HepG2 (cell line): ENCODE data around the gene NLE1. TPM values are rescaled to one million over a fixed set of nuclear protein-coding genes. Genes with fewer than 3 reads are reported as not detected.

Experiments
- ATAC-seq: fragments of 200-7000 bp; cut with Tn5 transposase; 3 replicates; pipeline ENCODE4 v1.9.1; 2020; ENCODE audit warnings: mild to moderate bottlenecking, moderate library complexity
- BruUV-seq: library from RNA; stranded (reverse); fragments of 400-500 nt; replicated peaks from 2 replicates; lab custom pipeline; 2021; lab: Mats Ljungman, UMichigan
- CTCF ChIA-PET: fragments of 300-600 bp; formaldehyde crosslinking; extraction: SDS; loops from one replicate; lab custom pipeline; 2021; ENCODE audit warnings: low total read pairs, inconsistent platforms, low intra/inter-chr PET ratio; lab: Yijun Ruan, JAX
- POLR2A ChIA-PET: fragments of 350-600 bp; sonication (Branson Sonifier 250); formaldehyde crosslinking; loops from one replicate; lab custom pipeline; 2020; ENCODE audit warnings: antibody characterized with exemption, inconsistent platforms; lab: Yijun Ruan, JAX
- DNase-seq: peaks from one replicate; pipeline ENCODE4 v3.0.0-alpha.2; 2015; ENCODE audit warnings: low spot score
- FAIRE-seq: peaks from 3 replicates; lab custom pipeline; 2011; peaks lifted over from hg19 to GRCh38; lab: Jason Lieb, UNC
- H2AFZ ChIP-seq: one replicate; pipeline ENCODE4 v1.6.1; 2011; ENCODE audit warnings: low read length, inconsistent platforms
- H3K27ac ChIP-seq: fragments of 300-600 bp; 3 replicates; pipeline ENCODE4 v1.8.0; 2011; ENCODE audit warnings: mixed run types, mild to moderate bottlenecking, mixed read lengths, low read length, inconsistent platforms; ENCODE audit not compliant: insufficient read depth; ENCODE audit errors: extremely low read length
- H3K27me3 ChIP-seq, 2 experiments: fragments of 200-600 bp in 1 of 2; 2 replicates in 1 of 2; 3 replicates in 1 of 2; pipeline versions ENCODE4 v1.6.0 to v1.8.0; 2011; ENCODE audit warnings: low read length in 2 of 2, mild to moderate bottlenecking in 2 of 2, moderate library complexity in 2 of 2, inconsistent platforms in 1 of 2; ENCODE audit not compliant: insufficient read depth in 2 of 2, control insufficient read depth in 1 of 2
- H3K36me3 ChIP-seq, 2 experiments: fragments of 200-600 bp in 1 of 2; replicated peaks in 1 of 2; 2 replicates in 1 of 2; 3 replicates in 1 of 2; pipeline versions ENCODE4 v1.5.1 to v1.8.0; 2011; ENCODE audit warnings: low read length in 2 of 2, inconsistent platforms in 1 of 2; ENCODE audit not compliant: insufficient read depth in 2 of 2, control insufficient read depth in 1 of 2
- H3K4me1 ChIP-seq: 2 replicates; pipeline ENCODE4 v1.5.1; 2012; ENCODE audit warnings: low read length, inconsistent platforms; ENCODE audit not compliant: insufficient read depth
- H3K4me2 ChIP-seq: 2 replicates; pipeline ENCODE4 v1.6.0; 2011; ENCODE audit warnings: low read depth, low read length, inconsistent platforms
- H3K4me3 ChIP-seq, 3 experiments: fragments of 200-600 bp in 1 of 3; sonication (generic), shearing (Covaris generic) in 1 of 3; replicated peaks in 1 of 3; 2 replicates each; pipeline ENCODE4 v1.5.1; 2011 to 2016; ENCODE audit warnings: low read length in 3 of 3, inconsistent platforms in 2 of 3, low read depth in 2 of 3, mild to moderate bottlenecking in 2 of 3, control low read depth in 1 of 3, mixed read lengths in 1 of 3; ENCODE audit not compliant: insufficient read depth in 1 of 3
- H3K79me2 ChIP-seq: one replicate; pipeline ENCODE4 v1.6.1; 2011; ENCODE audit warnings: low read length, inconsistent platforms; ENCODE audit not compliant: insufficient read depth
- H3K9ac ChIP-seq: 2 replicates; pipeline ENCODE4 v1.6.0; 2011; ENCODE audit warnings: mild to moderate bottlenecking, low read depth, low read length, inconsistent platforms; ENCODE audit not compliant: insufficient read depth
- H3K9me3 ChIP-seq: 2 replicates; pipeline ENCODE4 v1.5.1; 2012; ENCODE audit warnings: mild to moderate bottlenecking, low read length
- H4K20me1 ChIP-seq: 2 replicates; pipeline ENCODE4 v1.6.0; 2011; ENCODE audit warnings: inconsistent platforms, mild to moderate bottlenecking, low read length, moderate library complexity; ENCODE audit not compliant: insufficient read depth
- FOXO4 ChIP-seq: sonication (generic); formaldehyde crosslinking; conservative IDR thresholded peaks from 2 replicates; pipeline ENCODE4 v1.8.1; 2023; ENCODE audit warnings: missing genetic modification reagents
- HIVEP1 ChIP-seq: sonication (generic); formaldehyde crosslinking; IDR thresholded peaks from 2 replicates; pipeline ENCODE4 v1.4.0; 2020; ENCODE audit warnings: mild to moderate bottlenecking, missing genetic modification reagents
- IRF2 ChIP-seq: IDR thresholded peaks from 2 replicates; pipeline ENCODE4 v1.6.1; 2018; ENCODE audit warnings: missing genetic modification reagents, missing compliant biosample characterization
- MTA3 ChIP-seq: sonication (generic); formaldehyde crosslinking; IDR thresholded peaks from 2 replicates; pipeline ENCODE4 v1.4.0; 2020; ENCODE audit warnings: missing genetic modification reagents
- SMYD3 ChIP-seq: sonication (generic); formaldehyde crosslinking; IDR thresholded peaks from 2 replicates; pipeline ENCODE4 v1.8.1; 2023; ENCODE audit warnings: mild to moderate bottlenecking, missing genetic modification reagents
- YEATS2 ChIP-seq: sonication (generic); formaldehyde crosslinking; IDR thresholded peaks from 2 replicates; pipeline ENCODE4 v1.4.0; 2020; ENCODE audit warnings: missing genetic modification reagents, borderline replicate concordance
- ZFP37 ChIP-seq: sonication (generic); formaldehyde crosslinking; IDR thresholded peaks from 2 replicates; pipeline ENCODE4 v1.4.0; 2020; ENCODE audit warnings: missing genetic modification reagents, borderline replicate concordance
- ZFP62 ChIP-seq: sonication (generic); formaldehyde crosslinking; IDR thresholded peaks from 2 replicates; pipeline ENCODE4 v1.4.0; 2020; ENCODE audit warnings: missing genetic modification reagents
- ZNF34 ChIP-seq: sonication (generic); formaldehyde crosslinking; IDR thresholded peaks from 2 replicates; pipeline ENCODE4 v1.4.0; 2020; ENCODE audit warnings: mild to moderate bottlenecking, missing genetic modification reagents, borderline replicate concordance
- ZNF614 ChIP-seq: IDR thresholded peaks from 2 replicates; pipeline ENCODE4 v1.6.1; 2018; ENCODE audit warnings: missing biosample characterization, missing genetic modification reagents, inconsistent platforms, borderline replicate concordance
- ZNF879 ChIP-seq: sonication (generic); formaldehyde crosslinking; IDR thresholded peaks from 2 replicates; pipeline ENCODE4 v1.8.1; 2023; ENCODE audit warnings: missing genetic modification reagents
- WGBS: methylation state at CpG from one replicate; pipeline ENCODE4 v1.1.6; 2017; ENCODE audit warnings: low lambda C conversion rate; 5-methylcytosine and 5-hydroxymethylcytosine counted together
- in situ Hi-C: cut with HindIII; loops from 2 replicates; pipeline ENCODE4 v1.10.0; 2017; ENCODE audit warnings: low pct_unique_long_range_greater_than_20kb; ENCODE audit not compliant: extremely low pct_ligation_motif_present
- intact Hi-C: fragments of 100-400 bp; cut with micrococcal nuclease; formaldehyde crosslinking; loops from one replicate; pipeline ENCODE4 v1.10.0; 2022; ENCODE audit not compliant: unreplicated experiment
- polyA plus RNA-seq, 8 experiments: library from polyadenylated mRNA; depleted of rRNA in 3 of 8; stranded (reverse) in 7 of 8; unstranded in 1 of 8; fragments of >200 nt; fragmentation: Illumina TruSeq in 4 of 8; extraction: Trizol in 4 of 8; gene quantifications; 2 replicates each; pipeline versions ENCODE4 v1.2.1 to v1.2.3, GENCODE V29; 2011 to 2016; ENCODE audit warnings: low read depth in 4 of 8, missing spikeins in 1 of 8, mixed read lengths in 1 of 8; ENCODE audit not compliant: insufficient read depth in 1 of 8
- total RNA-seq, 5 experiments: library from RNA; depleted of rRNA; stranded (reverse); fragments of >200 nt; fragmentation: Illumina TruSeq; extraction: Trizol; gene quantifications; 2 replicates each; pipeline ENCODE4 v1.2.3, GENCODE V29; 2016; ENCODE audit warnings: low read depth in 1 of 5
- TF ChIP-seq, protein P1 (sequence below), 2 experiments: sonication (generic) in 1 of 2; formaldehyde crosslinking in 1 of 2; IDR thresholded peaks; 2 replicates each; pipeline versions ENCODE4 v1.6.1 to v1.9.0; 2014 to 2022; ENCODE audit warnings: antibody characterized with exemption in 1 of 2, borderline replicate concordance in 1 of 2, inconsistent platforms in 1 of 2, low read depth in 1 of 2, missing genetic modification reagents in 1 of 2

Gene NLE1
- total and polyA plus RNA-seq, 2 of the 13 experiments (the other 11 are each of a cell fraction or from before 2014, with no cell fraction given), result 20.3 to 34.5 TPM

DNA sequence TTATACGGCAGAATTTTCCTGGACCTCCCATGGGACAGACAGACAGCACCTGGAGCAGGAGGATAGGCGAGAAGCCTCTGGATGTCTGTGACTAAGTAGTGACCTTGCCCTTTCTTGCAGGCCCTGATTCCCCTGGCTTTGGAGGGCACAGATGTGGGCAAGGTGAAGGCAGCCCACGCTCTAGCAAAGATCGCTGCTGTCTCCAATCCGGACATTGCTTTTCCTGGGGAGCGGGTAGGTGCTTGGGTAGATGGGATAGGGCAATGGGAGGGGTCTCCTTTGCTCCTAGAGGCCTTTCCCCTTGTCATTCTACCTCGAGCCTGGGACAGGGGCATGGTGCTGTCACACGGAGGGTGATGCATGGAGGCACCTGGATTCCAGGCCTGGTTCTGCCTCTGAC is 34.8 kb upstream of the NLE1 start (continued):
- TF ChIP-seq SMYD3 (CRISPR knock-in tag) (no peak), ZFP62 (CRISPR knock-in tag) (no peak), ZFP37 (CRISPR knock-in tag) (no peak)

DNA sequence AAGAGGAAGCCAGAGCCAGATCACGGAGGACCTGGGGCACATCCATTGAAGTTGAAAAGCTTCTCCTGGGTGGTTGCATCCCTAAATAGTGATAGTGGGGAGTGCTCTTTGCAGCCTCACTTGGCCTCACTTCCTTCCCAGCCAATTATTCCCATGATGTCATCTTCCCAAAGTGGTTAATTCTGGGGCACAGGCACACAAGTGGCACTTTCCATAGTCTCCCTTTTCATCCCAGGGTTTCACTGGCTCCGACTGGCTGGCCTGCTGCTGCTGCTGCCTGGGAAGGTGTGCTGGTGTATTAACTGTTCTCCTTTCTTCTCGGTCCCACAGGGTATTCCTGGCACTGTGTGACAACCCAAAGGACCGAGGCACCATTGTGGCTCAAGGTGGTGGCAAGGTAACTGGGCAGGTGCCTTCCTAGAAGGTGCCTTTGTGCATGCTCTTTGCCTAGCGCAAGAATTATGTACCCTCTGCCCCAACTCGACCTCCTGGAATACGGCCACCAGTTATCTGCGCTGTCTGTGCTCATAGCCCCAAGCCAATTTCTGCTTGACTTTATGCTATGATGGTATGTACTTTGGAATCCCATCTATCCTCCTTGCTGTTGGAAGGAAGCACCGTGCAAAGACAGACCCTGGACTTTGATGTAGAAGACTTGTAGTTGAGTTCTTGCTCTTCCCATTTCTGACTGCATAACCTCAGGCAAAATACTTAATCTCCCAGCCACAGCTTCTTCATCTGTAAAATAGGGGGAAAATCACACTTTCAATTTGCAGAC is 33.7 kb upstream of the NLE1 start:
- Histone ChIP-seq H3K9ac (no peak overlapping the region), H3K36me3 (no peaks in the 10 kb centered on the region), H3K79me2 (no peaks in the 10 kb centered on the region), H2AFZ (no peak overlapping the region), H3K4me3 (no peak overlapping the region), H3K27ac (no peak overlapping the region), H3K4me1 (no peaks in the 10 kb centered on the region), H4K20me1 (no peaks in the 10 kb centered on the region), H3K4me2 (no peak overlapping the region), H3K27me3 (peaks cover 0 to 19% of the 10 kb centered on the region in 2 experiments; a peak in 3 of 5 replicates), H3K9me3 (no peaks in the 10 kb centered on the region)
- no peak for ATAC-seq
- 6% methylated on average over 8 of the region's 9 CpGs for WGBS
- ChIA-PET POLR2A (no interaction called here), CTCF (no interaction called here)
- no peak for DNase-seq
- no peak for FAIRE-seq
- intact Hi-C loops, result no loop called here
- in situ Hi-C loops, result loop anchor here (10.0 kb wide), 1 partner anchor 359 kb away; the partner anchor contains the start of gene SLFN12L
- TF ChIP-seq ZNF879 (no peak), ZNF614 (no peak), IRF2 (CRISPR knock-in tag) (no peak), MTA3 (CRISPR knock-in tag) (no peak), HIVEP1 (CRISPR knock-in tag) (no peak), FOXO4 (CRISPR knock-in tag) (no peak), ZNF34 (no peak), YEATS2 (no peak)
- TF ChIP-seq, protein P1, sequence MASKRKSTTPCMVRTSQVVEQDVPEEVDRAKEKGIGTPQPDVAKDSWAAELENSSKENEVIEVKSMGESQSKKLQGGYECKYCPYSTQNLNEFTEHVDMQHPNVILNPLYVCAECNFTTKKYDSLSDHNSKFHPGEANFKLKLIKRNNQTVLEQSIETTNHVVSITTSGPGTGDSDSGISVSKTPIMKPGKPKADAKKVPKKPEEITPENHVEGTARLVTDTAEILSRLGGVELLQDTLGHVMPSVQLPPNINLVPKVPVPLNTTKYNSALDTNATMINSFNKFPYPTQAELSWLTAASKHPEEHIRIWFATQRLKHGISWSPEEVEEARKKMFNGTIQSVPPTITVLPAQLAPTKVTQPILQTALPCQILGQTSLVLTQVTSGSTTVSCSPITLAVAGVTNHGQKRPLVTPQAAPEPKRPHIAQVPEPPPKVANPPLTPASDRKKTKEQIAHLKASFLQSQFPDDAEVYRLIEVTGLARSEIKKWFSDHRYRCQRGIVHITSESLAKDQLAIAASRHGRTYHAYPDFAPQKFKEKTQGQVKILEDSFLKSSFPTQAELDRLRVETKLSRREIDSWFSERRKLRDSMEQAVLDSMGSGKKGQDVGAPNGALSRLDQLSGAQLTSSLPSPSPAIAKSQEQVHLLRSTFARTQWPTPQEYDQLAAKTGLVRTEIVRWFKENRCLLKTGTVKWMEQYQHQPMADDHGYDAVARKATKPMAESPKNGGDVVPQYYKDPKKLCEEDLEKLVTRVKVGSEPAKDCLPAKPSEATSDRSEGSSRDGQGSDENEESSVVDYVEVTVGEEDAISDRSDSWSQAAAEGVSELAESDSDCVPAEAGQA (IDR thresholded peaks at IDR 0.05; ENCODE audit: low read depth), result no peak
- TF ChIP-seq, protein P1 (CRISPR knock-in tag; IDR thresholded peaks at IDR 0.05; ENCODE audit: borderline replicate concordance), result no peak
- BruUV-seq, result no TSS peak
